ENCODE measurements around the gene RPS6KA4. TPM values are rescaled to one million over a fixed set of nuclear protein-coding genes. Genes with fewer than 3 reads are reported as not detected.

The RPS6KA4 gene
- polyA plus RNA-seq, 1 of the 3 experiments (the other 2 are of a cell fraction): 43.4 TPM

- TF ChIP-seq REST (IDR thresholded peaks at IDR 0.05; ENCODE audit: low read depth, low read length): no peak
- no peak for TF ChIP-seq FOXJ3 (CRISPR knock-in tag; IDR thresholded peaks at IDR 0.05)
Measured at GRCh38 chr11:64406221-64406946, 47.4 kb downstream of the RPS6KA4 start (continued).

- WGBS (ENCODE audit: low lambda C conversion rate): 72% methylated on average over 9 of the region's 11 CpGs
- peaks cover 22% of the 10 kb centered on the region for H3K27me3 ChIP-seq (ENCODE audit: insufficient read depth)
- H3K79me2 ChIP-seq (ENCODE audit: insufficient read depth): no peaks in the 10 kb centered on the region
- CTCF ChIA-PET: interaction anchor here (0.9 kb wide), 1 partner anchor 41 kb away, joined by 3 read pairs; no protein-coding TSS in a partner anchor
- no peak overlapping the region for H3K27ac ChIP-seq (ENCODE audit: low read depth in 2 of 2, low read length in 1 of 2)
- H3K36me3 ChIP-seq (replicated peaks in 1 of 2; ENCODE audit: control insufficient read depth in 1 of 2, insufficient read depth in 2 of 2, low read length in 1 of 2): no peaks in the 10 kb centered on the region
- no peak overlapping the region for H3K4me3 ChIP-seq (ENCODE audit: low read depth in 2 of 2, low read length in 1 of 2)
- no peak for TF ChIP-seq YY1 (IDR thresholded peaks at IDR 0.05; ENCODE audit: low read depth)
- no peak for TF ChIP-seq RXRA (IDR thresholded peaks at IDR 0.05; ENCODE audit: borderline replicate concordance, low read depth)
- no peak for TF ChIP-seq USF1 (IDR thresholded peaks at IDR 0.05; ENCODE audit: borderline replicate concordance, low read depth)
- TF ChIP-seq JUND (IDR thresholded peaks at IDR 0.05): no peak
- no peak for TF ChIP-seq FOSL2 (IDR thresholded peaks at IDR 0.05; ENCODE audit: borderline replicate concordance, low read depth)
- no peak for TF ChIP-seq USF2 (IDR thresholded peaks at IDR 0.05; ENCODE audit: borderline replicate concordance, low read depth, low read length)
- TF ChIP-seq GABPA (IDR thresholded peaks at IDR 0.05; ENCODE audit: low read depth): no peak
- no peak for TF ChIP-seq ZBTB33 (IDR thresholded peaks at IDR 0.05; ENCODE audit: borderline replicate concordance, low read depth)
- TF ChIP-seq EP300 (IDR thresholded peaks at IDR 0.05; ENCODE audit: borderline replicate concordance in 1 of 2, low read depth in 1 of 2, low read length in 1 of 2): no peak
- no peak for TF ChIP-seq MAX (IDR thresholded peaks at IDR 0.05; ENCODE audit: low read depth)
- no peak for TF ChIP-seq GATA2 (CRISPR knock-in tag; IDR thresholded peaks at IDR 0.05)
- no peak for TF ChIP-seq MXI1 (IDR thresholded peaks at IDR 0.05; ENCODE audit: low read depth, low read length)
- TF ChIP-seq TEAD4 (IDR thresholded peaks at IDR 0.05; ENCODE audit: borderline replicate concordance, insufficient read depth): no peak
- no peak for TF ChIP-seq MEF2A (IDR thresholded peaks at IDR 0.05; ENCODE audit: borderline replicate concordance, low read depth)
- TF ChIP-seq PBX3 (IDR thresholded peaks at IDR 0.05): no peak
- TF ChIP-seq FOXJ3 (CRISPR knock-in tag; IDR thresholded peaks at IDR 0.05): no peak
- H2AFZ ChIP-seq (ENCODE audit: low read depth): no peak overlapping the region
- no peak overlapping the region for H3K4me2 ChIP-seq
- H3F3A ChIP-seq (replicated peaks; ENCODE audit: insufficient read depth): no peaks in the 10 kb centered on the region
- no peaks in the 10 kb centered on the region for H4K20me1 ChIP-seq (ENCODE audit: insufficient read depth)
- H3K9me2 ChIP-seq: no peaks in the 10 kb centered on the region
- DNase-seq: no peak
- POLR2A ChIA-PET: no interaction called here
- H3K9ac ChIP-seq: no peak overlapping the region
- H3K9me3 ChIP-seq: no peaks in the 10 kb centered on the region
- H3K4me1 ChIP-seq (ENCODE audit: control insufficient read depth in 1 of 2, insufficient read depth in 2 of 2, low read depth in 1 of 2, low read length in 1 of 2): peaks cover 0 to 8% of the 10 kb centered on the region in 2 experiments; a peak in 1 of 4 replicates
Measured at GRCh38 chr11:64407221-64407620, 48.3 kb downstream of the RPS6KA4 start.

Measured in SK-N-SH (cell line).